Lower lobe of right lung (tissue), 2 donors: ENCODE measurements around the gene WBP4. TPM values are rescaled to one million over a fixed set of nuclear protein-coding genes. Genes with fewer than 3 reads are reported as not detected.
A peak's percentile ranks its signal among the peaks of the same experiment; 100 is the strongest.

Source experiments
- ATAC-seq, 2 donors: fragments of 200-7000 bp; cut with Tn5 transposase; one replicate each; pipeline ENCODE4 v1.9.1; 2020 to 2022; ENCODE audit warnings: mild to moderate bottlenecking in 2 of 2, moderate library complexity in 2 of 2
- DNase-seq: peaks from one replicate; pipeline ENCODE4 v3.0.0-alpha.2; 2020
- H3K27ac ChIP-seq: fragments of 200-600 bp; one replicate; pipeline ENCODE4 v1.8.0; 2022
- H3K27me3 ChIP-seq: fragments of 200-600 bp; one replicate; pipeline ENCODE4 v1.8.0; 2022; ENCODE audit warnings: low read depth
- H3K36me3 ChIP-seq: fragments of 200-600 bp; one replicate; pipeline ENCODE4 v1.8.0; 2022; ENCODE audit warnings: mild to moderate bottlenecking
- H3K4me1 ChIP-seq: fragments of 200-600 bp; one replicate; pipeline ENCODE4 v1.8.0; 2022
- H3K4me3 ChIP-seq: fragments of 200-600 bp; one replicate; pipeline ENCODE4 v1.8.0; 2022; ENCODE audit warnings: mild to moderate bottlenecking
- H3K9me3 ChIP-seq: fragments of 200-600 bp; one replicate; pipeline ENCODE4 v1.8.0; 2022
- intact Hi-C: fragments of 100-400 bp; cut with DNase I; formaldehyde crosslinking; loops from one replicate; pipeline ENCODE4 v1.11.0; 2022
- total RNA-seq: library from RNA; stranded (reverse); fragmentation: NEBNext Ultra II Directional; extraction: Animal tissue kit (Norgen Biotek cat#: 25700); gene quantifications from one replicate; pipeline ENCODE4 v1.2.1, GENCODE V29; 2021
- TF ChIP-seq, protein P1 (sequence below): fragments of 200-600 bp; IDR thresholded peaks from one replicate; pipeline ENCODE4 v1.8.0; 2022; ENCODE audit warnings: antibody characterized with exemption, mild to moderate bottlenecking
- donor health status: DM: no; HTN: yes; CAD: no; lungs with severe emphysema.

The WBP4 gene
- total RNA-seq, 1 donor from 2014 or later = 10.8 TPM

DNA sequence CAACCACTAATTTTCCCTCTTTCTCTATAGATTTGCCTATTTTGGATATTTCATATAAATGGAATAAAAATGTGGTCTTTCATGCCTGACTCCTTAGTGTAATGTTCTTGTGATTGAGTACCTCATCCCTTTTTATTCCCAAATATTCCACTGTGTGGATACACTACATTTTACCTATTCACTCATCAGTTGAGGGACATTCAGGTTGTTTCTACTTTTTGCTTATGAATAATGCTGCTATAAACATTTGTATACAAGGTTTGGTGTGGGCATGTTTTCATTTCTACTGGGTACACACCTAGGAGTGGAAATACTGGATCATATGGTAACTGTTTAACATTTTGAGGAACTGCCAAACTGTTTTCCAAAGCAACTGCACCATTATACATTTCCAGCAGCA, 5.1 kb upstream of the WBP4 start:
- no peak overlapping the region for H3K27ac ChIP-seq
- intact Hi-C loops = no loop called here
- TF ChIP-seq, protein P1, sequence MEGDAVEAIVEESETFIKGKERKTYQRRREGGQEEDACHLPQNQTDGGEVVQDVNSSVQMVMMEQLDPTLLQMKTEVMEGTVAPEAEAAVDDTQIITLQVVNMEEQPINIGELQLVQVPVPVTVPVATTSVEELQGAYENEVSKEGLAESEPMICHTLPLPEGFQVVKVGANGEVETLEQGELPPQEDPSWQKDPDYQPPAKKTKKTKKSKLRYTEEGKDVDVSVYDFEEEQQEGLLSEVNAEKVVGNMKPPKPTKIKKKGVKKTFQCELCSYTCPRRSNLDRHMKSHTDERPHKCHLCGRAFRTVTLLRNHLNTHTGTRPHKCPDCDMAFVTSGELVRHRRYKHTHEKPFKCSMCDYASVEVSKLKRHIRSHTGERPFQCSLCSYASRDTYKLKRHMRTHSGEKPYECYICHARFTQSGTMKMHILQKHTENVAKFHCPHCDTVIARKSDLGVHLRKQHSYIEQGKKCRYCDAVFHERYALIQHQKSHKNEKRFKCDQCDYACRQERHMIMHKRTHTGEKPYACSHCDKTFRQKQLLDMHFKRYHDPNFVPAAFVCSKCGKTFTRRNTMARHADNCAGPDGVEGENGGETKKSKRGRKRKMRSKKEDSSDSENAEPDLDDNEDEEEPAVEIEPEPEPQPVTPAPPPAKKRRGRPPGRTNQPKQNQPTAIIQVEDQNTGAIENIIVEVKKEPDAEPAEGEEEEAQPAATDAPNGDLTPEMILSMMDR = no peak
- H3K4me3 ChIP-seq = no peak overlapping the region
- DNase-seq (no peak), ATAC-seq (no peak)
- peaks cover 78% of the 10 kb centered on the region for H3K4me1 ChIP-seq
- no peaks in the 10 kb centered on the region for H3K9me3 ChIP-seq
- no peaks in the 10 kb centered on the region for H3K36me3 ChIP-seq
- H3K27me3 ChIP-seq = no peaks in the 10 kb centered on the region

GRCh38 chr13:41056826-41057711, 4.2 kb upstream of the WBP4 start:
- H3K27me3 ChIP-seq = no peaks in the 10 kb centered on the region
- no peaks in the 10 kb centered on the region for H3K36me3 ChIP-seq
- H3K4me1 ChIP-seq = peaks cover 72% of the 10 kb centered on the region
- DNase-seq (no peak), ATAC-seq (no peak)
- intact Hi-C loops = no loop called here
- H3K9me3 ChIP-seq = no peaks in the 10 kb centered on the region
- TF ChIP-seq, protein P1 = no peak
- no peak overlapping the region for H3K27ac ChIP-seq
- H3K4me3 ChIP-seq = no peak overlapping the region

GRCh38 chr13:41058295-41059070, 2.8 kb upstream of the WBP4 start:
- H3K4me1 ChIP-seq = peaks cover 71% of the 10 kb centered on the region
- no peaks in the 10 kb centered on the region for H3K27me3 ChIP-seq
- peak overlapping the region; percentile 98 for H3K27ac ChIP-seq
- peak overlapping the region; percentile 81 for H3K4me3 ChIP-seq
- intact Hi-C loops = no loop called here
- H3K36me3 ChIP-seq = no peaks in the 10 kb centered on the region
- no peaks in the 10 kb centered on the region for H3K9me3 ChIP-seq
- DNase-seq (no peak), ATAC-seq (no peak)
- TF ChIP-seq, protein P1 = no peak

DNA sequence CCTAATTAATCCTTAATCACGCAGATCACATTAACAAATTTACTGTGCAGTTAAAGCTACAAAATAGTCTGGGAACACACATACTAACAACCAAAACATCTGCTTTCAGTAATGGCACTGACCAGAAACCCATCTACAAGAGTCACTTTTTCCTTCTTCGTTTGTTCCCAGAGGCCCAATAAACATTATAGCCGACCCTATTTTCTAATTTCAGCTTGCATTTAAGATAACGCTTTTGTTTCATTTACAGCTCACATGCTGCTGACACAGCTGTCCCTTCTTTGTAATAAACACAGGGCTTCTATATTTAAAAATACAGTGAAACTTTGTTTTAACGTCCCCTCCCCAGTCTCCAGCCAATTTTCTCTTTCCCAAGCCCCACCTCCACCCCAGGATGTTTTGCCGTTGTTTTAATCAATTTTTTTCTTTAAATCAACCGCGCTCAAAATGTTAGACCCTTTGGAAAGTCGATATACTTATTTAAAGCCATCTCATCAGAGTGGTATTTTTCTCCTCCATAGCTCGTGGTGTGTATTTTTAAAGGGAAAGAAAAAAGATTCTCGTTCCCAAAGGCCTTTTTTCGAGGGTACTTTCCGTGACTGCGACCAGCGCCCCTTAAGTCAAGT, 1.7 kb upstream of the WBP4 start:
- intact Hi-C loops = no loop called here
- Histone ChIP-seq H3K4me1 (peaks cover 71% of the 10 kb centered on the region), H3K27ac (peak overlapping the region; percentile 98), H3K36me3 (no peaks in the 10 kb centered on the region), H3K9me3 (no peaks in the 10 kb centered on the region), H3K4me3 (peak overlapping the region; percentile 81), H3K27me3 (no peaks in the 10 kb centered on the region)
- ATAC-seq = no peak
- TF ChIP-seq, protein P1 = no peak
- no peak for DNase-seq

DNA sequence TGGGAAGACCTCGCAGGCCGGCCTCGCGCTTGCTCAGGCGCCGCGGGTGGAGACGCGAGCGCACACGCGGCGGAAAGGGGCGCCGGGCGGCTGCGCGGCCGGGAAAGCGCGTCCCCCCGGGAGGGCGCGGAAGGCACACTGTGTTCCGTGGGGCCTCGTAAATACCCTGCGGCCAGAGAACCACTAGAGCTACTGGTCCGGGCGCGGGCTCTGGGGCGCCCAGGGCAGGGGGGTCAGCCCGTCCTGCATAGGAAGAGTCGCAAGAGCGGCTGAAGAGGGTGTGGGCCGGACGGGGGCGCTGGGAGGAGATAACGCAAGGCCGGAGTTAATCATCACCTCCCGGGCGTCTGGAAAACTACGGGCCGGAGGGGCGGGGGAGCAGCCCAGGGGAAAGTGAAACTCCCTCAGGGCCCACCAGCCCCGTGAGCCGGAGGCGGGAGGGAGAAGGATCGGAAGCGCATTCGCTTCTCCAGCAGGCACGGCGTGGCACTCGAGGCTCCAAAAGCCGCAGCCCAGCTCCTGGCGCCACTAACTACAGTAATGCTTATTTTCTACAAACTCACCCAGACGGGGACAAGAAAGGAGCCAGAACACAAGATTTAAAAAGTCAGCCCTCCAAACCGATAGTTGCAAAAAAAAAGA, 1.1 kb upstream of the WBP4 start:
- H3K4me1 ChIP-seq = peaks cover 71% of the 10 kb centered on the region
- intact Hi-C loops = no loop called here

More for the DNA sequence above, 1.1 kb upstream of the WBP4 start:
- TF ChIP-seq, protein P1 = peak; percentile 36
- ATAC-seq (peak; percentile 78 to 80), DNase-seq (peak; percentile 93)
- Histone ChIP-seq H3K27ac (peak overlapping the region; percentile 98), H3K27me3 (no peaks in the 10 kb centered on the region), H3K4me3 (peak overlapping the region; percentile 81), H3K36me3 (peaks cover 2% of the 10 kb centered on the region), H3K9me3 (no peaks in the 10 kb centered on the region)
